NCI-H526 (cell line): Measurements from ENCODE around the gene NLRP8.
A peak's percentile ranks its signal among the peaks of the same experiment; 100 is the strongest.
"Not testable (repeated sequence)": the region's sequence is repeated elsewhere in the genome, so short reads cannot be mapped to it uniquely, and the experiment has no call there.

Experiments used
- DNase-seq, 2 experiments: peaks; one replicate each; lab custom pipeline; 2025; lab: John Stamatoyannopoulos, UW

NLRP8 gene

GRCh38 chr19:55973982-55974381 is 26.4 kb downstream of the NLRP8 start:
- DNase-seq = no peak

GRCh38 chr19:55980415-55980814 is 32.8 kb downstream of the NLRP8 start:
- no peak for DNase-seq

DNA sequence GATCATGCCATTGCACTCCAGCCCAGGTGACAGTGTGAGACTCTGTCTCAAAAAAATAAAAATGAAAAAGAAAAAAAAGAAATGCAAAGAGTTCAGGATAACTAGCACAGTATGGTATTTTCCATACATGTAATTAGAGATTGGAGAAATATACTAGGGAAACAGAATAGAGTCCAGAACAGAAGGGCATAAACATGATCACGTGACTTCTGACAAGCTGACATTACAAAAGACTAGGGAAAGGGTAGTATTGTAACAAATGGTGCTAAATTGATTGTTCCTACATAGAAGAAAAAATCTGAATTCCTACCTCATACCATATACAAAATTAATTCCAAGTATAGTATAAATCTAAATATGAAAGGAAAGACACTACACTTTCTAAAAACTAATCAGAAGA is 37.6 kb downstream of the NLRP8 start:
- DNase-seq = no peak

GRCh38 chr19:55986487-55986886 is 38.9 kb downstream of the NLRP8 start, which contains the start of gene NLRP5:
TSS of gene NLRP5 (plus strand) at chr19:55986775.
- peak; percentile 4 to 43 for DNase-seq

GRCh38 chr19:55990831-55991230 is 43.2 kb downstream of the NLRP8 start:
- no peak for DNase-seq

- no peak for DNase-seq
Measured at GRCh38 chr19:55993492-55993891, 45.9 kb downstream of the NLRP8 start.

GRCh38 chr19:56014765-56015164 is 67.1 kb downstream of the NLRP8 start:
- DNase-seq = no peak

DNA sequence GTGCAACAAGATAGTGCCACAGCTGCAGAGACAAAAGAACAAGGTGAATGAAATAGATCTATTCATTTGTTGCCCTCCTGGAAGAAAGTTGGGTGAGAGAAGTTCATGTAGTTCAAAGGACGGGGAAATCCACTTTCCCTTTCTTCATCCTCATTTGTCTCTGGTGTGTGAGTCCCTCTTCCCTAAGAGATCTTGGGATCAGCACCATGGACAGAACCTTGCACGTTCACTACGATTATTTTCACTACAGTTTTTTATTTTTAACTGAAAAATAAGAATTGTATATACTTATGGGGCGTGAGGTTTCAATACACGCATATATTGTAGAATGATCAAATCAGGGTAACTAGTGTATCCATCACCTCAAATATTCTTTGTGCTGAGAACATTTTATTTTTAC is 68.1 kb downstream of the NLRP8 start:
- DNase-seq = no peak

DNA sequence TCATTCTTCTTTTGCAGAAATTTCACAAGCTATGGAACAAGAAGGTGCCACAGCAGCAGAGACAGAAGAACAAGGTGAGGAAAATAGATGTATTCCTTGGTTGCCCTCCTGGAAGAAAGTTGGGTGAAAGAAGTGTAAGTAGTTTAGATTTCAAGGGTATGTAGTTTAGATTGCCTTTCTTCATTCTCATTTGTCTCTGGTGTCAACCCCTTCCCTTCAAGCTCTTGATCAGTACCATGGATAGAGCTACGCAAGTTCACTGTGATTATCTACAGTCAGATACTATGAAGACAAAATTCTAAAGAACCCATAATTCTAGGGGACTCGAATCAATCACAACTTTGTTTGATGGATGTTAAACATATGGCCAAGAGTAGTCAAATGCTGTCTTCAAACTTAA is 71.7 kb downstream of the NLRP8 start:
- DNase-seq = not testable (repeated sequence)

DNA sequence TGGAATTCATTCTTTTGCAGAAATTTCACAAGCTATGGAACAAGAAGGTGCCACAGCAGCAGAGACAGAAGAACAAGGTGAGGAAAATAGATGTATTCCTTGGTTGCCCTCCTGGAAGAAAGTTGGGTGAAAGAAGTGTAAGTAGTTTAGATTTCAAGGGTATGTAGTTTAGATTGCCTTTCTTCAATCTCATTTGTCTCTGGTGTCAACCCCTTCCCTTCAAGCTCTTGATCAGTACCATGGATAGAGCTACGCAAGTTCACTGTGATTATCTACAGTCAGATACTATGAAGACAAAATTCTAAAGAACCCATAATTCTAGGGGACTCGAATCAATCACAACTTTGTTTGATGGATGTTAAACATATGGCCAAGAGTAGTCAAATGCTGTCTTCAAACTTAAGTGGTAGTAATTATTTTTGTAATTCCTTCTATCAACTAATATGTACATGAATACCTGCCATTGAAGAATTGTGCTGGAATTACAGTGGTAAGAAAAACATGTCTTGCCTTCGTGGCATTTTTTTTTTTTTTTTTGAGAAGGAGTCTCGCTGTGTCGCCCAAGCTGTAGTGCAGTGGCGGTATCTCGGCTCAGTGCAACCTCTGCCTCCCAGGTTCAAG is 72.8 kb downstream of the NLRP8 start:
- DNase-seq = not testable (repeated sequence)

DNA sequence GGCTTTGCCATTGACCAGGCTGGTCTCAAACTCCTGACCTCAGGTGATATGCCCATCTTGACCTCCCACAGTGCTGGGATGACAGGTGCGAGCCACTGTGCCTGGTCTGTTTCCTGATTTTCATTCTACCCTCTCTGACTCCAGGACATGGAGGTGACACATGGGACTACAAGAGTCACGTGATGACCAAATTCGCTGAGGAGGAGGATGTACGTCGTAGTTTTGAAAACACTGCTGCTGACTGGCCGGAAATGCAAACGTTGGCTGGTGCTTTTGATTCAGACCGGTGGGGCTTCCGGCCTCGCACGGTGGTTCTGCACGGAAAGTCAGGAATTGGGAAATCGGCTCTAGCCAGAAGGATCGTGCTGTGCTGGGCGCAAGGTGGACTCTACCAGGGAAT is 79.1 kb downstream of the NLRP8 start:
- no peak for DNase-seq
